Sigmoid colon (tissue), 4 donors: ENCODE data around the gene INPP5D.

Experiments used
- EP300 ChIP-seq, 4 donors: sonication (generic); formaldehyde crosslinking; IDR thresholded peaks; one replicate each; pipeline ENCODE4 v1.6.1; 2017; ENCODE audit warnings: antibody characterized with exemption in 4 of 4
- POLR2A ChIP-seq, 2 donors: fragments of 450-650 bp; IDR thresholded peaks; one replicate each; pipeline ENCODE4 v1.6.1; 2016; ENCODE audit warnings: antibody characterized with exemption in 2 of 2, mild to moderate bottlenecking in 2 of 2, moderate library complexity in 2 of 2
- POLR2AphosphoS5 ChIP-seq, 4 donors: sonication (generic); formaldehyde crosslinking; IDR thresholded peaks; one replicate each; pipeline ENCODE4 v1.6.1; 2017; ENCODE audit warnings: antibody characterized with exemption in 4 of 4
- TF ChIP-seq, protein P1 (sequence below), 4 experiments: fragments of 450-650 bp in 3 of 4; fragments of 200-600 bp in 1 of 4; IDR thresholded peaks; one replicate each; pipeline ENCODE4 v1.5.1; 2016 to 2019; ENCODE audit warnings: antibody characterized with exemption in 4 of 4, mild to moderate bottlenecking in 3 of 4, moderate library complexity in 2 of 4

DNA sequence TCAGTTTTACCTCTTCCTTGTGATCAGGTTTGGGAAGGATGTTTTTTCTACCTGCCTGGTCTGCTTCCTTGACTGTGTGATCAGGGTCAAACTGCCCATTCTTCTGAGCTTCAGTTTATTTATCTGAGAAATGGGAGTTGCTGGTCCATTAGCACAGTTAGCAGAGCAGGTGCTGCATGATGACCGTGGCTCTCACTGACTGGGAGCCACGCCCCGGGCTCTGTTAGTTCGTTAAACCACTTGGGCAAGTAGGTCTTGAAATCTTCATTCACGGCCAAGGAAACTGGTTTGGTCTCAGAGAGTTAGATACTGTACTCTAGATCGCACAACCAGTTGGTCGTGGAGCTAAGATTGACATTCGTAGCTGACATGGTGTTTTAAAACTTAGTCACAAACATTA is 41.7 kb downstream of the INPP5D start:
- TF ChIP-seq, protein P1, sequence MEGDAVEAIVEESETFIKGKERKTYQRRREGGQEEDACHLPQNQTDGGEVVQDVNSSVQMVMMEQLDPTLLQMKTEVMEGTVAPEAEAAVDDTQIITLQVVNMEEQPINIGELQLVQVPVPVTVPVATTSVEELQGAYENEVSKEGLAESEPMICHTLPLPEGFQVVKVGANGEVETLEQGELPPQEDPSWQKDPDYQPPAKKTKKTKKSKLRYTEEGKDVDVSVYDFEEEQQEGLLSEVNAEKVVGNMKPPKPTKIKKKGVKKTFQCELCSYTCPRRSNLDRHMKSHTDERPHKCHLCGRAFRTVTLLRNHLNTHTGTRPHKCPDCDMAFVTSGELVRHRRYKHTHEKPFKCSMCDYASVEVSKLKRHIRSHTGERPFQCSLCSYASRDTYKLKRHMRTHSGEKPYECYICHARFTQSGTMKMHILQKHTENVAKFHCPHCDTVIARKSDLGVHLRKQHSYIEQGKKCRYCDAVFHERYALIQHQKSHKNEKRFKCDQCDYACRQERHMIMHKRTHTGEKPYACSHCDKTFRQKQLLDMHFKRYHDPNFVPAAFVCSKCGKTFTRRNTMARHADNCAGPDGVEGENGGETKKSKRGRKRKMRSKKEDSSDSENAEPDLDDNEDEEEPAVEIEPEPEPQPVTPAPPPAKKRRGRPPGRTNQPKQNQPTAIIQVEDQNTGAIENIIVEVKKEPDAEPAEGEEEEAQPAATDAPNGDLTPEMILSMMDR (IDR thresholded peaks at IDR 0.05), result no peak
- no peak for TF ChIP-seq EP300 (IDR thresholded peaks at IDR 0.05)
- no peak for TF ChIP-seq POLR2A (IDR thresholded peaks at IDR 0.05)
- TF ChIP-seq POLR2AphosphoS5 (IDR thresholded peaks at IDR 0.05), result no peak
